ENCODE results near the gene IQCN. TPM values are rescaled to one million over a fixed set of nuclear protein-coding genes. Genes with fewer than 3 reads are reported as not detected.

Gene IQCN
- total and polyA plus RNA-seq, 2 donors (not counting 1 experiment from before 2014, with no cell fraction given) = 0.79 to 0.83 TPM

DNA sequence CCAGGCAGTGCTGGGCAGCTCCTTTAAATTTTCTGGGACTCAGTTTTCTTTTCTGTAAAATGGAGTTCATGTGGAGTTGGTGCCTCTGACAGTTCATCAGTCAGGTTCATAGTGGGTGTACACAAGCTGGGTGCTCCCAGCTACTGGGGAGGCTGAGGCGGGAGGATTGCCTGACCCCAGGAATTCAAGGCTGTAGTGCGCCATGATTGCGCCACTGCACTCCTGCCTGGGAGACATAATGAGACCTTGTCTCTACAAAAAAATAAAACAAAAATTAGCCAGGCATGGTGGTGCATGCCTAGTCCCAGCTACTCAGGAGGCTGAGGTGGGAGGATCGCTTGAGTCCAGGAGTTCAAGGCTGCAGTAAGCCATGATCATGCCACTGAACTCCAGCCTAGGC is 21.1 kb downstream of the IQCN start:
- no peak overlapping the region for H3K4me2 ChIP-seq (ENCODE audit: extremely low read depth, insufficient read depth, low read length)
- H3K27ac ChIP-seq (ENCODE audit: insufficient read depth, low read length) = no peak overlapping the region
- no peaks in the 10 kb centered on the region for H3K9me3 ChIP-seq (ENCODE audit: control insufficient read depth, insufficient read depth, low read depth, low read length)
- peaks cover 13% of the 10 kb centered on the region for H3K27me3 ChIP-seq (ENCODE audit: control insufficient read depth, insufficient read depth, low read length)
- H2AFZ ChIP-seq (ENCODE audit: low read length) = no peak overlapping the region
- no peak overlapping the region for H3K9ac ChIP-seq (ENCODE audit: insufficient read depth, low read length)
- H3K36me3 ChIP-seq (ENCODE audit: control insufficient read depth, insufficient read depth, low read length) = no peaks in the 10 kb centered on the region
- no peak for DNase-seq (ENCODE audit: low read depth in 2 of 2)
- no peaks in the 10 kb centered on the region for H4K20me1 ChIP-seq (ENCODE audit: control insufficient read depth, extremely low read depth, insufficient read depth, low read length)
- no peaks in the 10 kb centered on the region for H3K79me2 ChIP-seq (ENCODE audit: control insufficient read depth, insufficient read depth, low read length)
- no peak overlapping the region for H3K4me3 ChIP-seq (replicated peaks in 1 of 4; ENCODE audit: control extremely low read depth in 1 of 4, insufficient read depth in 1 of 4, low read depth in 3 of 4, low read length in 4 of 4)
- no peaks in the 10 kb centered on the region for H3K4me1 ChIP-seq (ENCODE audit: control insufficient read depth, extremely low read depth, insufficient read depth, low read length)
- TF ChIP-seq EZH2 (IDR thresholded peaks at IDR 0.05; ENCODE audit: low read length, missing control alignments) (no peak), CTCF (conservative IDR thresholded peaks at IDR 0.05 in 1 of 2, IDR thresholded peaks at IDR 0.05 in 1 of 2; ENCODE audit: low read depth in 1 of 2, low read length in 2 of 2) (no peak)

- H2AFZ ChIP-seq (ENCODE audit: low read length) = no peak overlapping the region
- H4K20me1 ChIP-seq (ENCODE audit: control insufficient read depth, extremely low read depth, insufficient read depth, low read length) = no peaks in the 10 kb centered on the region
- H3K4me1 ChIP-seq (ENCODE audit: control insufficient read depth, extremely low read depth, insufficient read depth, low read length) = no peaks in the 10 kb centered on the region
- no peak overlapping the region for H3K27ac ChIP-seq (ENCODE audit: insufficient read depth, low read length)
- peaks cover 13% of the 10 kb centered on the region for H3K27me3 ChIP-seq (ENCODE audit: control insufficient read depth, insufficient read depth, low read length)
- H3K36me3 ChIP-seq (ENCODE audit: control insufficient read depth, insufficient read depth, low read length) = no peaks in the 10 kb centered on the region
- no peaks in the 10 kb centered on the region for H3K79me2 ChIP-seq (ENCODE audit: control insufficient read depth, insufficient read depth, low read length)
- no peaks in the 10 kb centered on the region for H3K9me3 ChIP-seq (ENCODE audit: control insufficient read depth, insufficient read depth, low read depth, low read length)
- H3K4me2 ChIP-seq (ENCODE audit: extremely low read depth, insufficient read depth, low read length) = no peak overlapping the region
- no peak for DNase-seq (ENCODE audit: low read depth in 2 of 2)
- no peak overlapping the region for H3K4me3 ChIP-seq (replicated peaks in 1 of 4; ENCODE audit: control extremely low read depth in 1 of 4, insufficient read depth in 1 of 4, low read depth in 3 of 4, low read length in 4 of 4)
- no peak for TF ChIP-seq EZH2 (IDR thresholded peaks at IDR 0.05; ENCODE audit: low read length, missing control alignments)
- no peak for TF ChIP-seq CTCF (conservative IDR thresholded peaks at IDR 0.05 in 1 of 2, IDR thresholded peaks at IDR 0.05 in 1 of 2; ENCODE audit: low read depth in 1 of 2, low read length in 2 of 2)
- no peak overlapping the region for H3K9ac ChIP-seq (ENCODE audit: insufficient read depth, low read length)
These were observed 21.9 kb downstream of the IQCN start for GRCh38 chr19:18252370-18252717.

- Histone ChIP-seq H2AFZ (ENCODE audit: low read length) (no peak overlapping the region), H3K79me2 (ENCODE audit: control insufficient read depth, insufficient read depth, low read length) (no peaks in the 10 kb centered on the region), H3K27ac (ENCODE audit: insufficient read depth, low read length) (no peak overlapping the region), H4K20me1 (ENCODE audit: control insufficient read depth, extremely low read depth, insufficient read depth, low read length) (no peaks in the 10 kb centered on the region), H3K4me1 (ENCODE audit: control insufficient read depth, extremely low read depth, insufficient read depth, low read length) (no peaks in the 10 kb centered on the region), H3K4me2 (ENCODE audit: extremely low read depth, insufficient read depth, low read length) (no peak overlapping the region), H3K9ac (ENCODE audit: insufficient read depth, low read length) (no peak overlapping the region), H3K4me3 (replicated peaks in 1 of 4; ENCODE audit: control extremely low read depth in 1 of 4, insufficient read depth in 1 of 4, low read depth in 3 of 4, low read length in 4 of 4) (no peak overlapping the region), H3K36me3 (ENCODE audit: control insufficient read depth, insufficient read depth, low read length) (no peaks in the 10 kb centered on the region), H3K27me3 (ENCODE audit: control insufficient read depth, insufficient read depth, low read length) (peaks cover 13% of the 10 kb centered on the region), H3K9me3 (ENCODE audit: control insufficient read depth, insufficient read depth, low read depth, low read length) (no peaks in the 10 kb centered on the region)
- DNase-seq (ENCODE audit: low read depth in 2 of 2) = peak; percentile 45 to 66
- peak; percentile 84 to 91 for TF ChIP-seq CTCF (conservative IDR thresholded peaks at IDR 0.05 in 1 of 2, IDR thresholded peaks at IDR 0.05 in 1 of 2; ENCODE audit: low read depth in 1 of 2, low read length in 2 of 2)
- TF ChIP-seq EZH2 (IDR thresholded peaks at IDR 0.05; ENCODE audit: low read length, missing control alignments) = no peak
These were observed 22.5 kb downstream of the IQCN start for GRCh38 chr19:18251587-18252369.
